Measurements from ENCODE around the gene ZNF846.
"Not testable (repeated sequence)": the region's sequence is repeated elsewhere in the genome, so short reads cannot be mapped to it uniquely, and the experiment has no call there.

The ZNF846 gene

DNA sequence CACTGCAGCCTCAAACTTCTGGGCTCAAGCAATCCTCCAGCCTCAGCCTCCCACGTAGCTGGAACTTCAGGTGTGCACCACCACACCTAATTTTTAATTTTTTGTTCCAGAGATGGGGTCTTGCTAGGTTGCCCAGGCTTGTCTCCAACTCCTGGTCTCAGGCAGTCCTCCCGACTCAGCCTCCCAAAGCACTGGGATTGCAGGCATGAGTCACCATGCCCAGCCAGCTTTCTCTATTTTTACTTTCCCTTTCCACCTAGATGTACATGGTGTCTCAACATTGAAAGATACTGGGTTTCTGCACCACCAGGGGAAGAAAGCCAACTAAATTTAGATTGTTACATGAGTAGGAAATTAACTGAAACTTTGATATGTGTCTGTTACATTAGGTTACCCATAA lies 13.8 kb upstream of the ZNF846 start:
- DNase-seq: no peak

DNA sequence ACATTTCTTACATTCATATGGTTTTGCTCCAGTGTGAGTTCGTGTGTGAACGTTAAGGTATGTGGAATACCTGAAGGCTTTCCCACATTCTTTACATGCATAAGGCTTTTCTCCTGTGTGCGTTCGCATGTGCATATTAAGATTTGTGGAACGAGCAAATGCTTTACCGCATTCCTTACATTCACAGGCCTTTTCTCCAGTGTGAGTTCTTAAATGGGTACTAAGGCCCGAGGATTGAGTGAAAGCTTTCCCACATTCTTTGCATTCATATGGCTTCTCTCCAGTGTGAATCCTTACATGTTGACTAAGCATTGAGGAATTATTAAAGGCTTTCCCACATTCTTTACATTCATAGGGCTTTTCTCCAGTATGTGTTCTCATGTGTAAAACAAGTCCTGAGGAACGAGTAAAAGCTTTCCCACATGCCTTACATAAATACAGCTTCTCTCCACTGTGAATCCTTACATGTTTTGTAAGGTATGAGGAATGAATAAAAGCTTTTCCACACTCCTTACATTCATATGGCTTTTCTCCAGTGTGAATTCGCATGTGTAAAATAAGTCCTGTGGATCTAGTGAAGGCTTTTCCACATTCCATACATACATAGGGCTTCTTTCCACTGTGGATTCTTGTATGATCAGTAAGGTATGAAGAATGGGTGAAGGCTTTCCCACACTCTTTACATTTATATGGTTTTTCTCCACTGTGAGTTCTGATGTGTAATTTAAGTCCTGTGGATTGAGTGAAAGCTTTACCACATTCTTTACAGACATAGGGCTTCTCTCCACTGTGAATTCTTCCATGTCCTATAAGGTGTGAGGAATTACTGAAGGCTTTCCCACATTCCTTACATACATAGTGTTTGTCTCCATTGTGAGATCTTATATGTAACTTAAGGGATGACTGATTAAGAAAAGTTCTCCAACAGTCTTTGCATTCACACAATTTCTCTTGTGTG lies 10.7 kb downstream of the ZNF846 start:
- DNase-seq: no peak

DNA sequence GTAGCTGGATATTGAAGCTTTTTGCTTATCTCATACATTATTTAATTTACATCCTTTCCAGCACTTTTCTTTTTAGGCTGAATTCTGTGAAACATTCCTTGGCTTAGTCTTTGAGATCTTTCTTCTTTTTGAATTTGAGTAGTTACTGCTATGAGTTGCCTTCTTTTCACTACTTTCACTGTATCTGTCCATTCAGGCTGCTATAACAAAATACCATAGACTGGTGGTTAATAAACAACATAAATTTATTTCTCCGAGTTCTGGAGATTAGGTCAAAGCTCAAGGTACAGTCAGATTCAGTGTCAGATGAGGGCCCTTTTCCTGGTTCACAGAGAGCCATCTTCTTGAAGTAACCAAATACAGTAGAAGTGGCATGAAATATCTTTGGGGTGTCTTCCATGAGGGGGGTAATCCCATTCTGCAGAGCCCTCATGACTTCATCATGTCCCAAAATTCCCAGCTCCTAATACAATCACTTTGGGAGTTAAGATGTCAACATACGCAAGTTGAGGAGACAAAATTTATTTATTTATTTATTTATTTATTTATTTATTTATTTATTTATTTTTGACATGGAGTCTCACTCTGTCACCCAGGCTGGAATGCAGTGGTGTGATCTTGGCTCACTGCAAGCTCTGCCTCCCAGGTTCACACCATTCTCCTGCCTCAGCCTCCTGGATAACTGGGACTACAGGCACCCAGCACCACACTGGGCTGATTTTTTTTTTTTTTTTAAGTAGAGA lies 15.7 kb downstream of the ZNF846 start:
- DNase-seq: no peak

DNA sequence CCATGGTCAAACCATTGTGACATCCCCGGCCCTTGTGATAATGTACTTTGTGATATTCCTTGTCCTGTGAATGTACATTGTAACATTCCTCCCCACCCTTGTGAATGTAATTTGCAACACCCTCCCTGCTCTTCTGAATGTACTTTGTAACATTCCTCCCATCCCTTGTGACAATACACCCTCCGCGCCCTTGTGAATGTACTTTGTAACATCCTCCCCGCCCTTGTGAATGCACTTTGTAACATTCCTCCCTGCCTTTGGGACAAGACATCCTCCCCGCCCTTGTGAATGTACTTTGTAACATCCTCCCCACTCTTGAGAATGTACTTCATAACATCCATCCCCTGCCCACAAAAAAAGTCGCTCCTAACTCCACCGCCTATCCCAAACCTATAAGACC lies 17.1 kb downstream of the ZNF846 start:
- no peak for DNase-seq

DNA sequence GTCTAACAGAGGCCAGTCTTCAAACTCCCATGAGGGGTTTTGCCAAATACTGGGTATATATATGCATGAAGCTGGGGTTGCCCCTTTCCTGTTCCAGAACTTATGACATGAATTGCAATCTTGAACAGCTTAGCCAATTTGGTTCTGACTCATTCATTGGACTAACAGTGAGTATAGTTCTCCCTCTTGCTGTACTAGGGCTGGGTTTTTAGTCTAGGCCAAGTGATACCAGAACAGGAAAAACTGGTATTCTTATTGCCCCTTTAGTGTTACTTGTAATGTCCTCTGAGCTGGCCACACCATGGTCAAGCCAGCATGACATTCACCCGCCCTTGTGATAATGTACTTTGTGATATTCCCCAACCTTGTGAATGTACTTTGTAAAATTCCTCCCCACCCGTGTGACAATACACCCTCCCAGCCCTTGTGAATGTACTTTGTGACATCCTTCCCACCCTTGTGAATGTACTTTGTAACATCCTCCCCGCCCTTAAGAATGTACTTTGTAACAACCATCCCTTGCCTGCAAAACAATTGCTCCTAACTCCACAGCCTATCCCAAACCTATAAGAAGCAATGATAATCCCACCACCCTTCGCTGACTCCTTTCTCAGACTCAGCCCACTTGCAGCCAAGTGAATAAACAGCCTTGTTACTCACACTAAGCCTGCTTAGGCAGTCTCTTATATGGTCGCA lies 26.9 kb downstream of the ZNF846 start:
- DNase-seq: no peak

DNA sequence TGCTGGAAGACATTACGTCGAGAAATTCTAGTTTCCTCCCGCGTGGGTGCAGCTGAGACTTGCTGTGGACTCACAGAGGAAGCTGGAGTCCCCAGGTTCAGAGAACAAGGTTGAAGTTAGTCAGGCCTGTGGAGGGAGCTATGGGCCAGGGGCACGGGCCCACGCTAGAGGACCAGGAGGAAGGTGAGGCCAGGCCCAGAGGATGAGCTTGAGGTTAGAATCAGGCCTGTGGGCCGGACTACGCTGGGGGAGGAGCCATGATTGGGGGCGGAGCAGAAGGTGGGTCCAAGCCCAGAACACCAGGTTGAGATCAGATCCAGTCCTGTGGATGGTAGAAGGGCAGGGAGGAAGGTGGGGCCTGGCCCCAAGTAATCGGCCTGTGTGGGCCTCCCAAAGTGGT lies 32.6 kb downstream of the ZNF846 start:
- DNase-seq: no peak

DNA sequence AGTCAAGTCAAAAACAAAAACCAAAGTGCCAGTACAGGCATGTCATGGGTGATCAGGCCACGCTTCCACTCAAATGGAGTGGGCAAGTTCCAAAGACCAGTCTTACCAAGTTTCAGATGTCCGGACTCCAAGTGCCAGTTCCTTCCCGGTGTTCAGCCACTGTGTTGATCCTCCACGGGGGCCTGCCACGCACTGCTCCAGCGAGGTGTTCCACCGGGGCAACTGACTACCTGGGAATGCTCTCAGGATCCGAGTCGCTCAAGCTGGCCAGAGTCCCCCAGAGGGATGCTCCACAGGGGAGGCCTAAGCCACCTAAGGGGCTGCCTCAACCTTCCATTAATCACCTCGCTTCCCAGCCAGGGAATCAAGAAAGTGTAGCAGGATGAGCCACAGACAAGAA lies 38.5 kb downstream of the ZNF846 start:
- DNase-seq: not testable (repeated sequence)

DNA sequence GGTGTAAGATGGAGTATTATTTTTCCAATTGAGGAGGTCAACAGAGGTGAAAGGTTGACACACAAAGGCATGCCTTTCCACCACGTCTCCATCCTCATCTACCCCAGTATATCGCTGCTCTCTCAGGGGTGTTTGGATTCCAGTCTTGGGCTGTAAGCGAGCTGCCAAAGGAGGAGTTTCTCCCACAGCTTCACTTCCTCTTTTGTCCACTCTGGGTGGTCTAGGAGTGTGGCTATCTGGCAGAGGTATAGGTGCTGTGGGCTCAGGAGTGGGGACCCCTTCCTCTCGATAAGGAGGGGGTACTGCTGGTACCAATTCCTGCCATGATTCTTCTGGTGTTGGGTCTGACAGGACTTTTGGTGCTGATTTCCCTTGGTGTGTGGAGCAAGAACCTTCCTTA lies 39.4 kb downstream of the ZNF846 start:
- no peak for DNase-seq

DNA sequence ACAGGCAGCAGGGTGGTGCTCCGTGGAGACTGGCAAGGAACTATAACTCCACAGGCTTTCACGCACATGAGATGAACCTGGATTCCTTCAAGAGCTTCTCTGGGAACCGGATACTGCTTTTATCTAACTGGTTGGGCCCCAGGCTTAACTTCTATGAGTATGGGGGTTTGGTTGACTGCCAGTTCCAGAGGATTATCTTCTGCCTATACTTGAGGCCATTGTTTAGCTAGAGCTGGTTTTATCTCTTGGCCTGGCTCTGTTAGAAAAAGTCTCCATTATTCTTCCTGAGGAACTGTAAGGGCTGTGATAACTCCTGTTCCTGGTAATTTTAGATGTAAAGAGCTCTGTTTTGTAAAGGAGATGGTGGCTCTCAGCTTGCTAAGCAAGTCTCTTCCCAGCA lies 40.9 kb downstream of the ZNF846 start:
- DNase-seq: no peak

DNA sequence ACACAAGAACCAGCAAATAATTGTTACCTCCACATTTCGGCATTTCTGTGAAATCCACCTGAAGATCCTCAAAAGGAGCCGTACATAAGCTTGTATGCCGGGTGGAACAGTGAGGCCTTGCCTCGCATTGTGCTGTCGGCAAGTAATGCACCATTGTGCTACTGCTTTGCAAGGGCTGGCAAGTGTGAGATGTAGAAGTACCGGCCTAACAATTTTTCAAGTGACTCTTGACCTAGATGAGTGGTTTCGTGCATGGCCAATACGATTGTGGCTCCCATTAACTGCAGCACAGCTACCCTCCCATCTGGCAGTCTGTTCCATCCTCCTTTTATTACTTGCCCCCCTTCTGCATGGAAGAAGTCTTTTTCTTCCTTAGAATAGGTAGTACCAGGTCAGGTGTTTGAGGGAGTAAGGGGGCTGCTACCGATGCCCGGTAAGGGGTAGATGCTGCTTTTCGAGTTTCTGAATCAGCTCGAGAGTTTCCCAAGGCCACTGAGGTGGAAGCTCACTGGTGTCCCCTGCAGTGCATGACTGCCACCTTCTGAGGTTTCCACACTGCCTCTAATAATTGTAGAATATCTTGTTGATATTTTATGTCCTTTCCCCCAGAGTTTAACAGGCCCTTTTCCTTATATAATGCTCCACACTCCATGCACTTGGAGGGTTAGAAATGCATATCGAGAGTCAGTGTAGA lies 42.9 kb downstream of the ZNF846 start:
- DNase-seq: not testable (repeated sequence)

DNA sequence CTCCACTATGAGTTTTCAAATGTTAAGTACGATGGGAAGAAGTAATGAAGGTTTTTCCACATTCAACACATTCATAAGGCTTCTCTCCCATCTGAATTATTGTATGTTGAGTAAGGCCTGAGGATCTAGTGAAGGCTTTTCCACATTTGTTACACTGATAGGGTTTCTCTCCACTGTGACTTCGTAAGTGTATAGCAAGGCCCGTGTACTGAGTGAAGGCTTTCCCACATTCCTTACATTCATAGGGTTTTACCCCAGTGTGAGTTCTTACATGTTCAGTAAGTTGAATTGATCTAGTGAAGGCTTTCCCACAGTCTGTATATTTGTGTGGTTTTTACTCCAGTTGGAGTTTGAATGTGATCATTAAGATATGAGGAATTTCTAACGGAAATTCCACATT lies 44.4 kb downstream of the ZNF846 start:
- no peak for DNase-seq

DNA sequence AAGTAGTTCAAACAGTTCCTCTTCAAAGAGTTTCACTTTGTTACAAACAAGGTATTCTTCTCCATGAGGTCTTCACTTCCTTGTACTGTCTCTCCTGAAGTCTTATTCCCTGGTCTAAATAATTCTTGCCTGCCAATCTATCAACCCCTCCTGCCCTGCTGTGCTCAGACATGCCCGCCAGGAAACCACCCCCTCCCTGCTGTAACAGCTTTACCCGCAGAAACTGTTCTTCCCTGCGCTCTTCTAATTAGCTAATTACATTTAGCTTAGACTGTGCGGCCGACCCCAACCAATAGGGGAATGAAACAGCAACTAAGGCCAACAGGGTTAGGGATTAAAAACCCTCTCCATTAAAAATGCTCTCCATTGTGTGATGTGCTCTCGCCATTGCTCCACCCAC lies 46.7 kb downstream of the ZNF846 start:
- DNase-seq: no peak

DNA sequence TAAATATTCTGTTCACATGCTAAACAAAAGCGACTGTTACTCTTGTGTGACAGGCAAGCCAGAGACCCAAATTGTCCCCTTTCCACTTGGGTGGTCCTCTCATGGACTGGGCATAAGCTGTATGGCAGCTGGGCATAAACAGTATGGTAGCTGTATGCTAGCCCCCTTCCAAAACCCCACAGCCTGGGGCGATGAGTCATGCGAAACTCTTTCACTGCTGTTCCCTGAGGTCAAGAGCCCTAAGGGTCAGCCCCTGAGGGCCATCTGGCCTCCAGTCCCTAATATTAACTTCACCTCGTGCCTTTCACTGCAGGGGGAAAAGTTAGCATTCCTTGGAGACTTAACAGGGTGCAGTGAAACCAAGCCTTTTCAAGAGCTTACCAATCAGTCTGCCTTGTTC lies 48.0 kb downstream of the ZNF846 start:
- DNase-seq: no peak

DNA sequence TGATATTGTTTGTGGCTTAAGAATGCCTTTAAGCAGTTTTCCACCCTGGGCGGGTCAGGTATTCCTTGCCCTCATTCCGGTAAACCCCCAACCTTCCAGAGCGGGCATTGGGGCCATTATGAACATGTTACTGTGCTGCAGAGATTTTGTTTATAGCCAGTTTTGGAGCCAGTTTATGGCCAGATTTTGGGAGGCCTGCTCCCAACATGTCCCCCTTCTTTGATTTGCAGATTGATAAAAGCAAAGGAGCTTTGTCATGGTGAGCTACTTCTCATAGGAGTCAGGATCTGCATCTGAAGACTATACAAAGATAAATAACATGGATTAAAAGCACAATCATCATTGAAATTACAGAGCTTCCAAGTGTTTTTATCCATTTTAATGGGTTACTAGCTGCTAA lies 56.7 kb downstream of the ZNF846 start:
- DNase-seq: no peak

DNA sequence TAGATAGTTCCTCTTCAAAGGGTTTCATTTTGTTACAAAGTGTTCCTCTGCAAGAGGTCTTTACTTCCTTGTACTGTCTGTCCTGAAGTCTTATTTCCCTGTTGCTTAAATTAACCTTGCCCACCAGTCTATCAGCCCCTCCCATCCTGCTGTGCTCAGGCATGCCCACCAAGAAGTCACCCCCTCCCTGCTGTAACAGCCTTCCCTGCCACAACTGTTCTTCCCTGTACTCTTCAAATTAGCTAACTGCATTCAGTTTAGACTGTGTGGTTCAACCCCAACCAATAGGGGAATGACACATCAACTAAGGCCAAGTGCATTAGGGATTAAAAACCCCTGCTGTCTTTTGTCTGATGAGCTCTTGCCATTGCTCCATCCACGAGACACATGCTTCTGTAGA lies 59.2 kb downstream of the ZNF846 start:
- no peak for DNase-seq

DNA sequence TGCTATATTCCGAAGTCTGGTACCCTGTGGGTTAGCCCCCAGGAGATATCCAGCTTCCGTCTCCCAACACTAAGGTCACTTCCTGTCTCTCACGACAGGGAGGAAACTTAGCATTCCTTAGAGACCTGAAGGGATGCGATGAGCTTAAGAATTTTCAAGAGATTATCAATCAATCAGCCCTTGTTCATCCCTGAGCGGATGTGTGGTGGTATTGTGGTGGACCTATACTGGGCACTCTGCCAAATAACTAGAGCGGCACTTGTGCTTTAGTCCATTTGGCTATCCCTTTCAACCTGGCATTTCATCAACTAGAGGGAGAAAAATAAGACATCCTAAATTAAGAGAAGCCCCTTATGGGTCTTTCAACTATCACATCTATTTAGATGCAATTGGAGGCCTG lies 62.7 kb downstream of the ZNF846 start:
- no peak for DNase-seq

DNA sequence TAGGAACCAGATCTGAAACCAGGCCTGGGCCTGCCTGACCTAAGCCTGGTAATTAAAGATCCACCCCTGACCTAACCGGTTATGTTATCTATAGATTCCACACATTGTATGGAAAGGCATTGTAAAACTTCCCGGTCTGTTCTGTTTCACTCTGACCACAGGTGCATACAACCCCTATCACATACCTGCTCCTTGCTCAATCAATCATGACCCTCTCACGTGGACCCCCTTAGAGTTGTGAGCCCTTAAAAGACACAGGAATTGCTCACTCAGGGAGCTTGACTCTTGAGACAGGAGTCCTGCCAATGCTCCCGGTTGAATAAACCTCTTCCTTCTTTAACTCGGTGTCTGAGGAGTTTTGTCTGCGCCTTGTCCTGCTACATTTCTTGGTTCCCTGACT lies 66.4 kb downstream of the ZNF846 start:
- DNase-seq: no peak

All from CD4-positive, alpha-beta T cell treated with Interleukin-12 subunit alpha and Interleukin-12 subunit beta, for 1 hour (primary cell).